Measurements from ENCODE around the gene NRXN3.

The NRXN3 gene

DNA sequence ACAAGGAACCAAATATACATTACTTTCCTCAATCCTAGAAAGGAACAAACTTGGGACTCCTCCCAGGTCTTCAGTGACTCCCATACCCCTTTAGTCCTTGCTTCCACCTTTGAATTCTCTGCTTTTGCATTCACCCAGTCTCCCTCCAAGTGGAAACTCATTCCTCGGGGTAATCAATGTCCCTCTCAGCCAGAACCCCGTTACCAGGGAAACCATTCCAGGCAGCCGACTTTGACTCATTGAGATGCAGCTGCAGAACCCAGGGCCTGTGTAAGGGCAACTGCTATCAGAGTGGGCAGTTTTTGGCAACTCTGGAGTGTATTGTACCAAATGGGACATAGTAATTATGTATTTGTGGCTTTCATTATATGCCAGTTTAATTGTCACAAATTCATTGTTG is 186.2 kb downstream of the NRXN3 start:
- no peaks in the 10 kb centered on the region for H3K36me3 ChIP-seq (ENCODE audit: insufficient read depth, low read length)
- no peaks in the 10 kb centered on the region for H3K4me1 ChIP-seq (ENCODE audit: insufficient read depth, low read length, severe bottlenecking)
- H2AFZ ChIP-seq (ENCODE audit: low read length), result no peak overlapping the region
- H3K27ac ChIP-seq (ENCODE audit: low read depth, low read length, poor library complexity, severe bottlenecking), result no peak overlapping the region
- H3K9ac ChIP-seq (ENCODE audit: low read length), result no peak overlapping the region
- H3K9me2 ChIP-seq (ENCODE audit: low read depth, low read length), result no peaks in the 10 kb centered on the region
- no peak for TF ChIP-seq EZH2 (IDR thresholded peaks at IDR 0.05; ENCODE audit: borderline replicate concordance, low read length)
- TF ChIP-seq, protein P1, sequence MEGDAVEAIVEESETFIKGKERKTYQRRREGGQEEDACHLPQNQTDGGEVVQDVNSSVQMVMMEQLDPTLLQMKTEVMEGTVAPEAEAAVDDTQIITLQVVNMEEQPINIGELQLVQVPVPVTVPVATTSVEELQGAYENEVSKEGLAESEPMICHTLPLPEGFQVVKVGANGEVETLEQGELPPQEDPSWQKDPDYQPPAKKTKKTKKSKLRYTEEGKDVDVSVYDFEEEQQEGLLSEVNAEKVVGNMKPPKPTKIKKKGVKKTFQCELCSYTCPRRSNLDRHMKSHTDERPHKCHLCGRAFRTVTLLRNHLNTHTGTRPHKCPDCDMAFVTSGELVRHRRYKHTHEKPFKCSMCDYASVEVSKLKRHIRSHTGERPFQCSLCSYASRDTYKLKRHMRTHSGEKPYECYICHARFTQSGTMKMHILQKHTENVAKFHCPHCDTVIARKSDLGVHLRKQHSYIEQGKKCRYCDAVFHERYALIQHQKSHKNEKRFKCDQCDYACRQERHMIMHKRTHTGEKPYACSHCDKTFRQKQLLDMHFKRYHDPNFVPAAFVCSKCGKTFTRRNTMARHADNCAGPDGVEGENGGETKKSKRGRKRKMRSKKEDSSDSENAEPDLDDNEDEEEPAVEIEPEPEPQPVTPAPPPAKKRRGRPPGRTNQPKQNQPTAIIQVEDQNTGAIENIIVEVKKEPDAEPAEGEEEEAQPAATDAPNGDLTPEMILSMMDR (IDR thresholded peaks at IDR 0.05; ENCODE audit: low read length), result no peak
- no peaks in the 10 kb centered on the region for H3F3A ChIP-seq (ENCODE audit: insufficient read depth, low read length)
- H3K27me3 ChIP-seq (ENCODE audit: insufficient read depth, low read length), result no peaks in the 10 kb centered on the region
- H4K20me1 ChIP-seq (ENCODE audit: insufficient read depth, low read length), result no peaks in the 10 kb centered on the region
- H3K9me3 ChIP-seq (ENCODE audit: low read length), result no peaks in the 10 kb centered on the region
- H3K79me2 ChIP-seq (ENCODE audit: insufficient read depth, low read length), result no peaks in the 10 kb centered on the region
- H3K4me3 ChIP-seq (ENCODE audit: low read depth, low read length, poor library complexity, severe bottlenecking), result no peak overlapping the region
- H3K4me2 ChIP-seq (ENCODE audit: low read length), result no peak overlapping the region

DNA sequence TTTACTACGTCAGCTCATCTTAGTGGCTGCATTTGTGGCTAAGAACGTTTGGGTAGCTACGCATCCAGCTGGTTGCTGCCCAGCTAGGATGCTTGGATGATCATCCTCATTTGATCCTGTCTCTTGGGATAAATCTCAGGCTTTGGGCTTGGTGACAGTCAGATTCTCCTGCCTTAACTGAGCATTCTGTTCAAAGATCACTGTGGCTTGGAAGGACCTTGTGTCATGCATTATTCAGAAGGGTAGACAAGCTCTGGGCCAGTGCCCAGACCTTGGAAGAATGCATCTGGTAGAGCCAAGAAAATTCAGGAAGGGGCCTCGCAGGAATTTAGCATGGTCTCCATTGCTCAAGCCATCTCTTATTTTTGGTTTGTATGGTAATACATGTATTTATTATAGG is 188.4 kb downstream of the NRXN3 start:
- Histone ChIP-seq H3K9me3 (ENCODE audit: low read length) (no peaks in the 10 kb centered on the region), H3K4me1 (ENCODE audit: insufficient read depth, low read length, severe bottlenecking) (no peaks in the 10 kb centered on the region), H2AFZ (ENCODE audit: low read length) (no peak overlapping the region), H3K27me3 (ENCODE audit: insufficient read depth, low read length) (no peaks in the 10 kb centered on the region), H3K79me2 (ENCODE audit: insufficient read depth, low read length) (no peaks in the 10 kb centered on the region), H3K27ac (ENCODE audit: low read depth, low read length, poor library complexity, severe bottlenecking) (no peak overlapping the region), H4K20me1 (ENCODE audit: insufficient read depth, low read length) (no peaks in the 10 kb centered on the region), H3K4me2 (ENCODE audit: low read length) (no peak overlapping the region), H3K9me2 (ENCODE audit: low read depth, low read length) (no peaks in the 10 kb centered on the region), H3K4me3 (ENCODE audit: low read depth, low read length, poor library complexity, severe bottlenecking) (no peak overlapping the region), H3F3A (ENCODE audit: insufficient read depth, low read length) (no peaks in the 10 kb centered on the region), H3K36me3 (ENCODE audit: insufficient read depth, low read length) (no peaks in the 10 kb centered on the region), H3K9ac (ENCODE audit: low read length) (no peak overlapping the region)
- TF ChIP-seq, protein P1 (IDR thresholded peaks at IDR 0.05; ENCODE audit: low read length), result no peak
- no peak for TF ChIP-seq EZH2 (IDR thresholded peaks at IDR 0.05; ENCODE audit: borderline replicate concordance, low read length)

DNA sequence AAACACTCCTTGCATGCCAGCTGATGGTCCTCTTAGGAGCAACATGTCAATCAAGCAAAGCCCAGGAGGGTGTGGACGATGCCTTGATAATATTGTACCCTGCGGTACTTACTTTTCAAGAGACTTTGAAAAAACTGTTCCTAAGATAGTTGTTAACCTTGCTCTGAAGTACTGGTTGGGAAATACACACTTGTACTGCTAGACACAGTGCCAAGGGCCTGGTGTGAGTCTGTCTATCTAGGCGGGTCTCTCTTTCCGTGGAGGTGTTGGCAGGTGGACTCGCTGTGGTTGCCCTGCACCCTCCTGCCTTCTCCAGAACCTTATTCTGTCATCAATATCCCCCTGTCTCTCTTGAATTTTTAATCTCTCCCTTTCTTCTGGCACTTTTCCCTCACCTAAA is 189.4 kb downstream of the NRXN3 start:
- Histone ChIP-seq H3K4me3 (ENCODE audit: low read depth, low read length, poor library complexity, severe bottlenecking) (no peak overlapping the region), H4K20me1 (ENCODE audit: insufficient read depth, low read length) (no peaks in the 10 kb centered on the region), H3K9me3 (ENCODE audit: low read length) (no peaks in the 10 kb centered on the region), H2AFZ (ENCODE audit: low read length) (no peak overlapping the region), H3K79me2 (ENCODE audit: insufficient read depth, low read length) (no peaks in the 10 kb centered on the region), H3K4me2 (ENCODE audit: low read length) (no peak overlapping the region), H3K4me1 (ENCODE audit: insufficient read depth, low read length, severe bottlenecking) (no peaks in the 10 kb centered on the region), H3K27ac (ENCODE audit: low read depth, low read length, poor library complexity, severe bottlenecking) (no peak overlapping the region), H3K9me2 (ENCODE audit: low read depth, low read length) (no peaks in the 10 kb centered on the region), H3K9ac (ENCODE audit: low read length) (no peak overlapping the region), H3K27me3 (ENCODE audit: insufficient read depth, low read length) (no peaks in the 10 kb centered on the region), H3F3A (ENCODE audit: insufficient read depth, low read length) (no peaks in the 10 kb centered on the region), H3K36me3 (ENCODE audit: insufficient read depth, low read length) (no peaks in the 10 kb centered on the region)
- TF ChIP-seq EZH2 (IDR thresholded peaks at IDR 0.05; ENCODE audit: borderline replicate concordance, low read length), result no peak

DNA sequence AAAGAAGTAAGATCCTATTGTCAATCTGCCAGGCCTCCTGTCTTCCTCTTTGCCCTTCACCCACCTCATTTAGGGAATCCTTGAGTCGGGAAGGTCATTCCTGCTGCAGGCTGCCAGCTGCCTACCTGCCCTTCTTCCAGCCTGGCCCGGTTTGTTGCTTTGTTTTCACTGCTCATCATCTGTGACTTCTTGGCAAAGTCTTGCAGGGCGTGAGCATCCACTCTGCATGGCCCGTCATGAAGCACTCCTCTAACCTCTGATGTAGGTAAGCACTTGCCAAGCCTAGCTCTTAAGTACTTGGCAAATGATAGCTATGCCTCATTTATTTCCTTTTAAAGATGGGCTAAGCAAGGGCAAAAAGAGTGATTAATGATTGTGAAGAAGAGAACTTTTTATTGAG is 192.8 kb downstream of the NRXN3 start:
- H3K79me2 ChIP-seq (ENCODE audit: insufficient read depth, low read length), result no peaks in the 10 kb centered on the region
- no peak overlapping the region for H3K9ac ChIP-seq (ENCODE audit: low read length)
- no peak overlapping the region for H3K4me2 ChIP-seq (ENCODE audit: low read length)
- no peak overlapping the region for H3K4me3 ChIP-seq (ENCODE audit: low read depth, low read length, poor library complexity, severe bottlenecking)
- H3K27me3 ChIP-seq (ENCODE audit: insufficient read depth, low read length), result no peaks in the 10 kb centered on the region
- no peak overlapping the region for H2AFZ ChIP-seq (ENCODE audit: low read length)
- no peaks in the 10 kb centered on the region for H3K9me2 ChIP-seq (ENCODE audit: low read depth, low read length)
- no peaks in the 10 kb centered on the region for H3K36me3 ChIP-seq (ENCODE audit: insufficient read depth, low read length)
- H4K20me1 ChIP-seq (ENCODE audit: insufficient read depth, low read length), result no peaks in the 10 kb centered on the region
- H3K27ac ChIP-seq (ENCODE audit: low read depth, low read length, poor library complexity, severe bottlenecking), result no peak overlapping the region
- no peaks in the 10 kb centered on the region for H3F3A ChIP-seq (ENCODE audit: insufficient read depth, low read length)
- no peaks in the 10 kb centered on the region for H3K4me1 ChIP-seq (ENCODE audit: insufficient read depth, low read length, severe bottlenecking)
- no peak for TF ChIP-seq EZH2 (IDR thresholded peaks at IDR 0.05; ENCODE audit: borderline replicate concordance, low read length)
- TF ChIP-seq, protein P1 (IDR thresholded peaks at IDR 0.05; ENCODE audit: low read length), result no peak
- H3K9me3 ChIP-seq (ENCODE audit: low read length), result no peaks in the 10 kb centered on the region

All from OCI-LY1 (cell line).